ENCODE results near the gene TNFSF12.

TNFSF12 gene

DNA sequence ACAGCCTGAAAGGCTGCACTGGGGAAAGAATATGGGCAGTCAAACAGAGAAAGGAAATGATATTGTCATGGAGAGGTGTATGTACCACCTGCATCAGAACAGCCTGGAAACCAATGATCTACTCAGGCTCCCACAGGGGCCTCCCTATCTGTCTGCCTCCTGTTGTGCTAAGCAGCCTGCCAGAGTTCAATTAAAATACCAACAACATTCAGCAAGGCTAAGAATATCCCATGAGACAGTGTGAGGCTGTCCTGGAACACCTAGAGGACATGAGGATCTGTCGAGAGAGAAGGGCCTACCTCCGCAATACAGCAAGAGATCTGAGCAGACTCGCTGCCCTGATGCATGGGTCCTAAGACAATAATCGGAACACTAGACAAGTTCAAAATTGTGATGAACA lies 57.4 kb downstream of the TNFSF12 start:
- TF ChIP-seq, protein P1, sequence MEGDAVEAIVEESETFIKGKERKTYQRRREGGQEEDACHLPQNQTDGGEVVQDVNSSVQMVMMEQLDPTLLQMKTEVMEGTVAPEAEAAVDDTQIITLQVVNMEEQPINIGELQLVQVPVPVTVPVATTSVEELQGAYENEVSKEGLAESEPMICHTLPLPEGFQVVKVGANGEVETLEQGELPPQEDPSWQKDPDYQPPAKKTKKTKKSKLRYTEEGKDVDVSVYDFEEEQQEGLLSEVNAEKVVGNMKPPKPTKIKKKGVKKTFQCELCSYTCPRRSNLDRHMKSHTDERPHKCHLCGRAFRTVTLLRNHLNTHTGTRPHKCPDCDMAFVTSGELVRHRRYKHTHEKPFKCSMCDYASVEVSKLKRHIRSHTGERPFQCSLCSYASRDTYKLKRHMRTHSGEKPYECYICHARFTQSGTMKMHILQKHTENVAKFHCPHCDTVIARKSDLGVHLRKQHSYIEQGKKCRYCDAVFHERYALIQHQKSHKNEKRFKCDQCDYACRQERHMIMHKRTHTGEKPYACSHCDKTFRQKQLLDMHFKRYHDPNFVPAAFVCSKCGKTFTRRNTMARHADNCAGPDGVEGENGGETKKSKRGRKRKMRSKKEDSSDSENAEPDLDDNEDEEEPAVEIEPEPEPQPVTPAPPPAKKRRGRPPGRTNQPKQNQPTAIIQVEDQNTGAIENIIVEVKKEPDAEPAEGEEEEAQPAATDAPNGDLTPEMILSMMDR (IDR thresholded peaks at IDR 0.05): no peak
- DNase-seq: no peak
- Mint-ChIP-seq H3K27ac (no peak overlapping the region), H3K4me3 (no peak overlapping the region), H3K36me3 (ENCODE audit: low read depth) (peaks cover 55% of the 10 kb centered on the region), H3K4me1 (peaks cover 12% of the 10 kb centered on the region), H3K27me3 (ENCODE audit: low read depth, poor library complexity) (peaks cover 6% of the 10 kb centered on the region), H3K9me3 (no peaks in the 10 kb centered on the region)

Measured in nephron progenitor cell (in vitro differentiated cells).